Parathyroid adenoma (tissue), 2 donors: Measurements from ENCODE around the gene ASS1.

Source experiments
- H2AFZ ChIP-seq: fragments of 300-600 bp; sonication (generic); one replicate; pipeline ENCODE4 v1.7.0; 2017; ENCODE audit warnings: antibody characterized with exemption, mild to moderate bottlenecking
- H3K27ac ChIP-seq: fragments of 300-600 bp; sonication (generic); one replicate; pipeline ENCODE4 v1.7.0; 2017
- H3K27me3 ChIP-seq: fragments of 300-600 bp; sonication (generic); one replicate; pipeline ENCODE4 v1.7.0; 2017; ENCODE audit warnings: low read length; ENCODE audit not compliant: control insufficient read depth, insufficient read depth
- H3K36me3 ChIP-seq: fragments of 300-600 bp; sonication (generic); one replicate; pipeline ENCODE4 v1.7.0; 2017; ENCODE audit warnings: low read length; ENCODE audit not compliant: control insufficient read depth, insufficient read depth
- H3K4me1 ChIP-seq: fragments of 300-600 bp; sonication (generic); one replicate; pipeline ENCODE4 v1.7.0; 2017; ENCODE audit warnings: control low read depth
- H3K4me2 ChIP-seq: fragments of 300-600 bp; sonication (generic); one replicate; pipeline ENCODE4 v1.7.0; 2017; ENCODE audit warnings: low read length
- H3K4me3 ChIP-seq: fragments of 300-600 bp; sonication (generic); one replicate; pipeline ENCODE4 v1.7.0; 2017; ENCODE audit warnings: low read depth, low read length
- H3K79me2 ChIP-seq: fragments of 300-600 bp; sonication (generic); one replicate; pipeline ENCODE4 v1.7.0; 2017; ENCODE audit warnings: control low read depth
- H3K9ac ChIP-seq: fragments of 300-600 bp; sonication (generic); one replicate; pipeline ENCODE4 v1.7.0; 2017; ENCODE audit warnings: mild to moderate bottlenecking
- H3K9me3 ChIP-seq: fragments of 300-600 bp; sonication (generic); one replicate; pipeline ENCODE4 v1.7.0; 2017; ENCODE audit warnings: low read length; ENCODE audit not compliant: control insufficient read depth
- CTCF ChIP-seq: fragments of 300-600 bp; sonication (generic); IDR thresholded peaks from one replicate; pipeline ENCODE4 v1.7.0; 2017; ENCODE audit warnings: antibody characterized with exemption, mild to moderate bottlenecking
- donor health status: primary hyperparathyroidism.

ASS1 gene

GRCh38 chr9:130427326-130427725 lies 17.4 kb upstream of the ASS1 start:
- Histone ChIP-seq H2AFZ (no peak overlapping the region), H3K27me3 (no peaks in the 10 kb centered on the region), H3K4me2 (no peak overlapping the region), H3K4me1 (no peaks in the 10 kb centered on the region), H3K27ac (no peak overlapping the region), H3K9me3 (no peaks in the 10 kb centered on the region), H3K9ac (no peak overlapping the region), H3K79me2 (no peaks in the 10 kb centered on the region), H3K36me3 (no peaks in the 10 kb centered on the region), H3K4me3 (no peak overlapping the region)
- TF ChIP-seq CTCF = no peak

- H2AFZ ChIP-seq = no peak overlapping the region
- no peaks in the 10 kb centered on the region for H3K9me3 ChIP-seq
- no peak overlapping the region for H3K27ac ChIP-seq
- no peaks in the 10 kb centered on the region for H3K79me2 ChIP-seq
- H3K4me3 ChIP-seq = no peak overlapping the region
- no peaks in the 10 kb centered on the region for H3K36me3 ChIP-seq
- TF ChIP-seq CTCF = no peak
- H3K4me1 ChIP-seq = no peaks in the 10 kb centered on the region
- H3K4me2 ChIP-seq = no peak overlapping the region
- H3K9ac ChIP-seq = no peak overlapping the region
- H3K27me3 ChIP-seq = no peaks in the 10 kb centered on the region
Measured at GRCh38 chr9:130428086-130428665, 16.6 kb upstream of the ASS1 start.

GRCh38 chr9:130429381-130429780 lies 15.4 kb upstream of the ASS1 start:
- Histone ChIP-seq H3K4me1 (no peaks in the 10 kb centered on the region), H3K9me3 (no peaks in the 10 kb centered on the region), H3K36me3 (no peaks in the 10 kb centered on the region), H3K4me3 (no peak overlapping the region), H2AFZ (no peak overlapping the region), H3K27ac (no peak overlapping the region), H3K79me2 (no peaks in the 10 kb centered on the region), H3K4me2 (no peak overlapping the region), H3K27me3 (no peaks in the 10 kb centered on the region), H3K9ac (no peak overlapping the region)
- no peak for TF ChIP-seq CTCF

GRCh38 chr9:130429831-130430230 lies 14.9 kb upstream of the ASS1 start:
- Histone ChIP-seq H3K27ac (no peak overlapping the region), H3K4me2 (no peak overlapping the region), H3K4me3 (no peak overlapping the region), H3K9me3 (no peaks in the 10 kb centered on the region), H3K4me1 (no peaks in the 10 kb centered on the region), H3K27me3 (no peaks in the 10 kb centered on the region), H3K36me3 (no peaks in the 10 kb centered on the region), H3K9ac (no peak overlapping the region), H2AFZ (no peak overlapping the region), H3K79me2 (no peaks in the 10 kb centered on the region)
- TF ChIP-seq CTCF = no peak

- no peak overlapping the region for H3K27ac ChIP-seq
- H3K4me3 ChIP-seq = no peak overlapping the region
- no peak overlapping the region for H2AFZ ChIP-seq
- no peaks in the 10 kb centered on the region for H3K79me2 ChIP-seq
- H3K9ac ChIP-seq = no peak overlapping the region
- H3K4me2 ChIP-seq = no peak overlapping the region
- no peak for TF ChIP-seq CTCF
- no peaks in the 10 kb centered on the region for H3K36me3 ChIP-seq
- no peaks in the 10 kb centered on the region for H3K27me3 ChIP-seq
- no peaks in the 10 kb centered on the region for H3K9me3 ChIP-seq
- H3K4me1 ChIP-seq = no peaks in the 10 kb centered on the region
Measured at GRCh38 chr9:130430232-130430631, 14.5 kb upstream of the ASS1 start.
